Measurements from ENCODE around the gene DYRK2.

Gene DYRK2

GRCh38 chr12:67705394-67706370 lies 57.1 kb downstream of the DYRK2 start:
- DNase-seq (ENCODE audit: low read depth): no peak

DNA sequence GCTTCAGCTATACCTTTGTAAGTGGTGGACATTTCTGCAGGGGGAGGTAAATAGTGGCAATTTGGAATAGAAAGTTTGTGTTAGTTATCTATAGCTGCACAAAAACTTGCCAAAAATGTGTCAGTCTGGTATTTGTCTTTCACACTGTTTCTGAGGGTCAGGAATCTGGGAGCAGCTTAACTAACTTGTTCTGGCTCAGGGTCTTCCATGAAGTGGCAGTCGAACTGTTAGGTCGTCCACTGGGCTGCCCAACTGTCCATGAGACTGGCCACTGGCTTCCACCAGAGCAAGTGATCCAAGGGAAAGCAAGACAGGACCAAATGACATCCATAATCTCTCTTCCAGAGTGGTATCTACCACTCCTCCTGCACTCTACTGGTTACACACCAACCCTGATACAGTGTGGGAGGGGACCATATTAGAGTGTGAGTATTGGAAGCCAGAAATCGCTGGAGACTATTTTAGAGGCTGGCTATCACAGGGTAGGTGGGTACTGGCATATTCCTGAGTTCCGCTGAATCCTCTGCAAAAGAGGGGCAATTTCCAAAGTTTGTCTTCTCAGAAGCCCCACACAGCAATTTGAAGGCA lies 60.9 kb downstream of the DYRK2 start:
- no peak for DNase-seq (ENCODE audit: low read depth)

GRCh38 chr12:67710582-67710981 lies 62.0 kb downstream of the DYRK2 start:
- no peak for DNase-seq (ENCODE audit: low read depth)

GRCh38 chr12:67712011-67712410 lies 63.5 kb downstream of the DYRK2 start:
- DNase-seq (ENCODE audit: low read depth): no peak

- DNase-seq (ENCODE audit: low read depth): no peak
Observed at GRCh38 chr12:67714648-67715047, 66.1 kb downstream of the DYRK2 start.
